Thyroid gland (tissue), 4 donors: Measurements from ENCODE around the gene UVSSA. TPM values are rescaled to one million over a fixed set of nuclear protein-coding genes. Genes with fewer than 3 reads are reported as not detected.

Experiments
- DNase-seq, 2 donors: peaks; one replicate each; pipeline ENCODE4 v3.0.0-alpha.2; 2019
- H3K27ac ChIP-seq, 3 donors: fragments of 200-600 bp; sonication (generic); 1 replicate in 2 of 3; 2 replicates in 1 of 3; pipeline ENCODE4 v1.5.1; 2016 to 2019; ENCODE audit warnings: mild to moderate bottlenecking in 1 of 3, moderate library complexity in 1 of 3
- H3K27me3 ChIP-seq: fragments of 200-600 bp; sonication (generic); one replicate; pipeline ENCODE4 v1.5.1; 2019
- H3K36me3 ChIP-seq, 2 donors: fragments of 200-600 bp; sonication (generic); one replicate each; pipeline ENCODE4 v1.5.1; 2016 to 2019
- H3K4me1 ChIP-seq, 2 donors: fragments of 200-600 bp; sonication (generic); one replicate each; pipeline ENCODE4 v1.5.1; 2017 to 2019
- H3K4me3 ChIP-seq, 3 donors: fragments of 200-600 bp; sonication (generic); replicated peaks in 1 of 3; 1 replicate in 2 of 3; 2 replicates in 1 of 3; pipeline ENCODE4 v1.5.1; 2016; ENCODE audit warnings: mild to moderate bottlenecking in 1 of 3
- H3K9me3 ChIP-seq: fragments of 200-600 bp; sonication (generic); one replicate; pipeline ENCODE4 v1.5.1; 2017
- CTCF ChIP-seq, 6 experiments: fragments of 200-600 bp in 3 of 6; fragments of 450-650 bp in 3 of 6; sonication (generic) in 3 of 6; IDR thresholded peaks; one replicate each; pipeline ENCODE4 v1.5.1; 2016 to 2019; ENCODE audit warnings: antibody characterized with exemption in 6 of 6, mild to moderate bottlenecking in 2 of 6, inconsistent platforms in 1 of 6, moderate library complexity in 1 of 6
- POLR2A ChIP-seq, 2 donors: fragments of 450-650 bp; IDR thresholded peaks; one replicate each; pipeline ENCODE4 v1.6.1; 2017; ENCODE audit warnings: antibody characterized with exemption in 2 of 2, mild to moderate bottlenecking in 2 of 2, moderate library complexity in 1 of 2
- WGBS, 2 donors: methylation state at CpG; one replicate each; pipeline ENCODE4 v1.1.5; 2017; 5-methylcytosine and 5-hydroxymethylcytosine counted together
- intact Hi-C: fragments of 100-400 bp; cut with DNase I; formaldehyde crosslinking; loops from one replicate; pipeline ENCODE4 v1.15.1; 2023
- total RNA-seq, 4 donors: library from RNA; depleted of rRNA; stranded (reverse); fragments of >200 nt; gene quantifications; one replicate each; pipeline ENCODE4 v1.2.3, GENCODE V29; 2016

The UVSSA gene
- total RNA-seq, 4 donors from 2014 or later: 16.7 to 38.7 (median 27.7) TPM

DNA sequence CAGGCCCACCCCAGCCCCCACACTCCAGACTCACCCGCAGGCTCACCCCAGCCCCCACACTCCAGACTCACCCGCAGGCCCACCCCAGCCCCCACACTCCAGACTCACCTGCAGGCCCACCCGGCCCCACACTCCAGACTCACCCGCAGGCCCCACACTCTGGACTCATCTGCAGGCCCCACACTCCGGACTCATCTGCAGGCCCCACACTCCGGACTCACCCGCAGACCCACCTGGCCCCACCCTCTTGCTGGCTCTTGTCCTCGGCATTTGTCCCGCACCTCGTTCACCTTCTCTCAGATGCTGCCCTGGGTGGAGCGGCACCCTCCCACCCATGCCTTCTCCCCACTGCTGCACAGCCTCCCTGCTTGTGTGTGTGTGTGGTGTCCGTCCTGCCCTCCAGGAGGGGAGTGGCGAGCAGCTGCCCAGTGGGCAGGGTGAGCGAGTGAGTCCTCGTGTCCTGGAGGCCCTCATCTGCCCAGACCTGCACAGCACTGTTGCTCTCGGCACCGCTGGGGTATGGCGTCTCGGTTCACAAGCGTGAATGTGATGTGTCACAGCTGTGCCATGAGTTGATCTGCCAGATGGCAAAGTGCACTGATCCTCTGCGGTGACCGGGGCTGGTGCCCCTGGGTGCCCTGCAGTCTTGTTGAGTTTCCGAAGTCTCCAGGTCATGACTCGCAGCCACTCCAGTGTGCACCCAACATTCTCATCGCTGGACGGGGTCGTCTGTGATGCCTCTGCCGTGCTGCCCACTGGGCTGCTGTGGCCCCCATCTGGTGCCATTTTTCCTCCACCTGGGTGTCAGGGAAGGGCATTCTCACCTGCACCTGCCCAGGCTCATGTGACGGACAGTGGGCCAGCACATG, 29.6 kb upstream of the UVSSA start:
- TF ChIP-seq CTCF (IDR thresholded peaks at IDR 0.05) (no peak), POLR2A (IDR thresholded peaks at IDR 0.05) (no peak)
- 94 to 95% methylated on average over 14 to 27 of the region's 29 CpGs for WGBS, 2 donors
- no peaks in the 10 kb centered on the region for H3K27me3 ChIP-seq
- no peaks in the 10 kb centered on the region for H3K9me3 ChIP-seq
- no peaks in the 10 kb centered on the region for H3K4me1 ChIP-seq
- intact Hi-C loops: no loop called here
- no peak overlapping the region for H3K4me3 ChIP-seq
- DNase-seq: no peak
- no peak overlapping the region for H3K27ac ChIP-seq
- H3K36me3 ChIP-seq: peaks cover 43 to 51% of the 10 kb centered on the region in 2 donors

GRCh38 chr4:1318046-1318375, 29.0 kb upstream of the UVSSA start:
- Histone ChIP-seq H3K9me3 (no peaks in the 10 kb centered on the region), H3K4me1 (no peaks in the 10 kb centered on the region), H3K36me3 (peaks cover 42 to 51% of the 10 kb centered on the region in 2 donors), H3K4me3 (no peak overlapping the region), H3K27ac (no peak overlapping the region), H3K27me3 (no peaks in the 10 kb centered on the region)
- DNase-seq: no peak
- intact Hi-C loops: no loop called here
- 96 to 98% methylated on average over 12 to 13 of the region's 13 CpGs for WGBS, 2 donors
- TF ChIP-seq POLR2A (IDR thresholded peaks at IDR 0.05) (no peak), CTCF (IDR thresholded peaks at IDR 0.05) (no peak)

- Histone ChIP-seq H3K9me3 (no peaks in the 10 kb centered on the region), H3K27me3 (no peaks in the 10 kb centered on the region), H3K36me3 (peaks cover 42 to 49% of the 10 kb centered on the region in 2 donors), H3K27ac (no peak overlapping the region), H3K4me1 (no peaks in the 10 kb centered on the region), H3K4me3 (no peak overlapping the region)
- intact Hi-C loops: no loop called here
- TF ChIP-seq CTCF (IDR thresholded peaks at IDR 0.05): peak in 1 of 6 experiments; percentile 23
- TF ChIP-seq POLR2A (IDR thresholded peaks at IDR 0.05): no peak
- no peak for DNase-seq
- WGBS, 2 donors: 88 to 89% methylated on average over 18 of the region's 18 CpGs
These were observed 28.4 kb upstream of the UVSSA start for GRCh38 chr4:1318488-1319213.

DNA sequence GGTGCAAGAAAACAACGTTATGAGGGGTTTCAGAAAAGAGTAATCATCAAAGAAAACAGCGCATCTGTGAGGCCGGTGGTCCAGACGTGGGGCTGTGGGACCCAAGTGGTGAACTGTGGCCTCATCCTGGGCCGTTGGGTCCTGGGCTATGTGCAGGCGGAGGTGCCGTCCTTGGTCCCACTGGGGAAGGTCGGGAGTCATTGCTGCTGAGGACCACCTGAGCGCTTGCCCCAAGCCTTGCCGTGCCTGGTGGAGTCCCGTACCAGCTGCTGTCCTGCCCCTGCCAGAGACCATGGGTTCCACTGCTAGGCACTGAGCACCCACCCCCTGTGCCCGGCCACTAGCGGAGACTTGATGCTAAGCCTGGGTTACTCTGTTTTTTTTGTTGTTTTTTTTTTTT, 25.5 kb upstream of the UVSSA start:
- H3K27ac ChIP-seq: no peak overlapping the region
- H3K9me3 ChIP-seq: no peaks in the 10 kb centered on the region
- peaks cover 28 to 32% of the 10 kb centered on the region in 2 donors for H3K36me3 ChIP-seq
- no peak for TF ChIP-seq CTCF (IDR thresholded peaks at IDR 0.05)
- TF ChIP-seq POLR2A (IDR thresholded peaks at IDR 0.05): no peak
- 86 to 96% methylated on average over 13 of the region's 13 CpGs for WGBS, 2 donors
- no peaks in the 10 kb centered on the region for H3K27me3 ChIP-seq
- no peak for DNase-seq
- intact Hi-C loops: no loop called here
- H3K4me1 ChIP-seq: no peaks in the 10 kb centered on the region
- H3K4me3 ChIP-seq: no peak overlapping the region
